ENCODE data around the gene TSPEAR.

DNA sequence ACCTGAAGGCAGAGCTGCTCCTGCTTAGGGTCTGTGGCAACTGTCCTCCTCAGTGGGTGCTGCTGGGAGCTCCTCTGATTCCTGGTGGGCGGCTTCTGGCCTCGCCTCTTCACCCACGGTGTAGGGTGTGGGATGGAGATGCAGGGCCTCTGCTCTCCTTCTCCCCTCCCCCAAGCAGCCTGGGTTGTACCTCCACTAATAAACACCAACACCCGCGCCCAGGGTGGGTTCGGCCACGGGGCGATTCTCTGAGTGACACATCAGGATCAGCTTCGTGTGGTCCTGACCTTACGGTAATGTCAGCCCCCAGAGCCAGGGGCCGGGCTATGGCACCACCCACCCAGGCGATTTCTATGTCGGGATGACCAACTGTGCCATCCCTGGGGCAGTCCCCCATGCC, 195.0 kb downstream of the TSPEAR start:
- TF ChIP-seq, protein P1, sequence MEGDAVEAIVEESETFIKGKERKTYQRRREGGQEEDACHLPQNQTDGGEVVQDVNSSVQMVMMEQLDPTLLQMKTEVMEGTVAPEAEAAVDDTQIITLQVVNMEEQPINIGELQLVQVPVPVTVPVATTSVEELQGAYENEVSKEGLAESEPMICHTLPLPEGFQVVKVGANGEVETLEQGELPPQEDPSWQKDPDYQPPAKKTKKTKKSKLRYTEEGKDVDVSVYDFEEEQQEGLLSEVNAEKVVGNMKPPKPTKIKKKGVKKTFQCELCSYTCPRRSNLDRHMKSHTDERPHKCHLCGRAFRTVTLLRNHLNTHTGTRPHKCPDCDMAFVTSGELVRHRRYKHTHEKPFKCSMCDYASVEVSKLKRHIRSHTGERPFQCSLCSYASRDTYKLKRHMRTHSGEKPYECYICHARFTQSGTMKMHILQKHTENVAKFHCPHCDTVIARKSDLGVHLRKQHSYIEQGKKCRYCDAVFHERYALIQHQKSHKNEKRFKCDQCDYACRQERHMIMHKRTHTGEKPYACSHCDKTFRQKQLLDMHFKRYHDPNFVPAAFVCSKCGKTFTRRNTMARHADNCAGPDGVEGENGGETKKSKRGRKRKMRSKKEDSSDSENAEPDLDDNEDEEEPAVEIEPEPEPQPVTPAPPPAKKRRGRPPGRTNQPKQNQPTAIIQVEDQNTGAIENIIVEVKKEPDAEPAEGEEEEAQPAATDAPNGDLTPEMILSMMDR (IDR thresholded peaks at IDR 0.05): no peak
- TF ChIP-seq POLR2A (IDR thresholded peaks at IDR 0.05): no peak

Data from prostate gland (tissue), 2 donors.